C4-2B (cell line): ENCODE data around the gene OPCML.

Experiments used
- CTCF ChIP-seq: fragments of 450-650 bp; conservative IDR thresholded peaks from 2 replicates; pipeline ENCODE4 v1.5.1; 2017; ENCODE audit warnings: mild to moderate bottlenecking
- ZFX ChIP-seq: fragments of 450-650 bp; IDR thresholded peaks from 2 replicates; pipeline ENCODE4 v1.6.1; 2017

GRCh38 chr11:132379540-132379939 lies 1152.8 kb downstream of the OPCML start:
- TF ChIP-seq ZFX, result no peak
- TF ChIP-seq CTCF, result no peak
